ENCODE results near the gene NME9. TPM values are rescaled to one million over a fixed set of nuclear protein-coding genes. Genes with fewer than 3 reads are reported as not detected.

NME9 gene
- total RNA-seq, 1 experiment from 2014 or later = not detected

DNA sequence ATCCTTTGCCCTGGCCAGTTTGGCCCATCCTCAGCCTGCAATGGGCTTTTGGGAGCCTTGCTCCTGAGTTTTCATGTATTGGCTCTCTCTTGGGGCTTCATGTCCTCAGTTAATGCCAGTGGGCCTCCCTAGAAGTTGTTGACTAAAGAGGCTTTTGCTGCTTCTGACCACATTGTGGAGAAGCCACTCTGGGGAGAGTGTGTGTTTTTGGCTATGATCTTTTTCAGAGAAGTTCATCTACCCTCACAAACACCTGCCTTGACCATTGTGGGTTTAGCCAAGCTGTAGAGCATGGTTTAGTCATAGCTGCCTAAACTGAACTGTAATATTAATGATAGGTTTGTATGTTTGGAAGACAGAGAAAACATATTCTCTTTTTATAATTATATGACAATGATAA lies 24.7 kb upstream of the NME9 start:
- Mint-ChIP-seq H3K4me3 (no peak overlapping the region), H3K36me3 (no peaks in the 10 kb centered on the region), H3K9me3 (no peaks in the 10 kb centered on the region), H3K27ac (no peak overlapping the region), H3K27me3 (ENCODE audit: low read depth) (no peaks in the 10 kb centered on the region; the same call in 1 of the 2 replicates), H3K4me1 (peaks cover 18% of the 10 kb centered on the region)
- no peak for TF ChIP-seq SOX15 (CRISPR knock-in tag; IDR thresholded peaks at IDR 0.05)
- TF ChIP-seq STAT6 (CRISPR knock-in tag; conservative IDR thresholded peaks at IDR 0.05; ENCODE audit: low read depth) = no peak
- CTCF ChIA-PET = no interaction called here
- POLR2A ChIA-PET = no interaction called here
- no peak for ATAC-seq
- no peak for DNase-seq (ENCODE audit: low spot score)

GRCh38 chr3:138351916-138352550 lies 22.4 kb upstream of the NME9 start:
- ATAC-seq = no peak
- Mint-ChIP-seq H3K4me3 (no peak overlapping the region), H3K27me3 (ENCODE audit: low read depth) (peaks cover 5% of the 10 kb centered on the region), H3K4me1 (peaks cover 21% of the 10 kb centered on the region), H3K27ac (no peak overlapping the region), H3K36me3 (no peaks in the 10 kb centered on the region), H3K9me3 (peaks cover 2% of the 10 kb centered on the region; the same call in 1 of the 2 replicates)
- CTCF ChIA-PET = interaction anchor here (2.8 kb wide), 1 partner anchor 66 kb away, joined by 19 read pairs; no protein-coding TSS in a partner anchor
- DNase-seq (ENCODE audit: low spot score) = no peak
- TF ChIP-seq, protein P1, sequence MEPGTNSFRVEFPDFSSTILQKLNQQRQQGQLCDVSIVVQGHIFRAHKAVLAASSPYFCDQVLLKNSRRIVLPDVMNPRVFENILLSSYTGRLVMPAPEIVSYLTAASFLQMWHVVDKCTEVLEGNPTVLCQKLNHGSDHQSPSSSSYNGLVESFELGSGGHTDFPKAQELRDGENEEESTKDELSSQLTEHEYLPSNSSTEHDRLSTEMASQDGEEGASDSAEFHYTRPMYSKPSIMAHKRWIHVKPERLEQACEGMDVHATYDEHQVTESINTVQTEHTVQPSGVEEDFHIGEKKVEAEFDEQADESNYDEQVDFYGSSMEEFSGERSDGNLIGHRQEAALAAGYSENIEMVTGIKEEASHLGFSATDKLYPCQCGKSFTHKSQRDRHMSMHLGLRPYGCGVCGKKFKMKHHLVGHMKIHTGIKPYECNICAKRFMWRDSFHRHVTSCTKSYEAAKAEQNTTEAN (CRISPR knock-in tag; IDR thresholded peaks at IDR 0.05) = no peak
- TF ChIP-seq USF1 (CRISPR knock-in tag; IDR thresholded peaks at IDR 0.05) (no peak), MXD4 (CRISPR knock-in tag; IDR thresholded peaks at IDR 0.05; ENCODE audit: borderline replicate concordance) (no peak), GTF2I (CRISPR knock-in tag; conservative IDR thresholded peaks at IDR 0.05) (no peak), CBFB (CRISPR knock-in tag; IDR thresholded peaks at IDR 0.05; ENCODE audit: low read depth) (no peak)
- TF ChIP-seq, protein P2, sequence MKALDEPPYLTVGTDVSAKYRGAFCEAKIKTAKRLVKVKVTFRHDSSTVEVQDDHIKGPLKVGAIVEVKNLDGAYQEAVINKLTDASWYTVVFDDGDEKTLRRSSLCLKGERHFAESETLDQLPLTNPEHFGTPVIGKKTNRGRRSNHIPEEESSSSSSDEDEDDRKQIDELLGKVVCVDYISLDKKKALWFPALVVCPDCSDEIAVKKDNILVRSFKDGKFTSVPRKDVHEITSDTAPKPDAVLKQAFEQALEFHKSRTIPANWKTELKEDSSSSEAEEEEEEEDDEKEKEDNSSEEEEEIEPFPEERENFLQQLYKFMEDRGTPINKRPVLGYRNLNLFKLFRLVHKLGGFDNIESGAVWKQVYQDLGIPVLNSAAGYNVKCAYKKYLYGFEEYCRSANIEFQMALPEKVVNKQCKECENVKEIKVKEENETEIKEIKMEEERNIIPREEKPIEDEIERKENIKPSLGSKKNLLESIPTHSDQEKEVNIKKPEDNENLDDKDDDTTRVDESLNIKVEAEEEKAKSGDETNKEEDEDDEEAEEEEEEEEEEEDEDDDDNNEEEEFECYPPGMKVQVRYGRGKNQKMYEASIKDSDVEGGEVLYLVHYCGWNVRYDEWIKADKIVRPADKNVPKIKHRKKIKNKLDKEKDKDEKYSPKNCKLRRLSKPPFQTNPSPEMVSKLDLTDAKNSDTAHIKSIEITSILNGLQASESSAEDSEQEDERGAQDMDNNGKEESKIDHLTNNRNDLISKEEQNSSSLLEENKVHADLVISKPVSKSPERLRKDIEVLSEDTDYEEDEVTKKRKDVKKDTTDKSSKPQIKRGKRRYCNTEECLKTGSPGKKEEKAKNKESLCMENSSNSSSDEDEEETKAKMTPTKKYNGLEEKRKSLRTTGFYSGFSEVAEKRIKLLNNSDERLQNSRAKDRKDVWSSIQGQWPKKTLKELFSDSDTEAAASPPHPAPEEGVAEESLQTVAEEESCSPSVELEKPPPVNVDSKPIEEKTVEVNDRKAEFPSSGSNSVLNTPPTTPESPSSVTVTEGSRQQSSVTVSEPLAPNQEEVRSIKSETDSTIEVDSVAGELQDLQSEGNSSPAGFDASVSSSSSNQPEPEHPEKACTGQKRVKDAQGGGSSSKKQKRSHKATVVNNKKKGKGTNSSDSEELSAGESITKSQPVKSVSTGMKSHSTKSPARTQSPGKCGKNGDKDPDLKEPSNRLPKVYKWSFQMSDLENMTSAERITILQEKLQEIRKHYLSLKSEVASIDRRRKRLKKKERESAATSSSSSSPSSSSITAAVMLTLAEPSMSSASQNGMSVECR (CRISPR knock-in tag; IDR thresholded peaks at IDR 0.05; ENCODE audit: borderline replicate concordance) = no peak
- POLR2A ChIA-PET = no interaction called here

- ATAC-seq (no peak), DNase-seq (ENCODE audit: low spot score) (no peak)
- Mint-ChIP-seq H3K4me3 (no peak overlapping the region), H3K9me3 (peaks cover 6% of the 10 kb centered on the region; the same call in 1 of the 2 replicates), H3K4me1 (peaks cover 17% of the 10 kb centered on the region), H3K27me3 (ENCODE audit: low read depth) (peaks cover 14% of the 10 kb centered on the region), H3K36me3 (no peaks in the 10 kb centered on the region), H3K27ac (no peak overlapping the region)
- CTCF ChIA-PET = interaction anchor here (0.6 to 2.8 kb wide), 5 partner anchors 20 to 566 kb away, joined by 3 to 19 read pairs (median 4); no protein-coding TSS in a partner anchor
- POLR2A ChIA-PET = no interaction called here
- TF ChIP-seq, protein P3, sequence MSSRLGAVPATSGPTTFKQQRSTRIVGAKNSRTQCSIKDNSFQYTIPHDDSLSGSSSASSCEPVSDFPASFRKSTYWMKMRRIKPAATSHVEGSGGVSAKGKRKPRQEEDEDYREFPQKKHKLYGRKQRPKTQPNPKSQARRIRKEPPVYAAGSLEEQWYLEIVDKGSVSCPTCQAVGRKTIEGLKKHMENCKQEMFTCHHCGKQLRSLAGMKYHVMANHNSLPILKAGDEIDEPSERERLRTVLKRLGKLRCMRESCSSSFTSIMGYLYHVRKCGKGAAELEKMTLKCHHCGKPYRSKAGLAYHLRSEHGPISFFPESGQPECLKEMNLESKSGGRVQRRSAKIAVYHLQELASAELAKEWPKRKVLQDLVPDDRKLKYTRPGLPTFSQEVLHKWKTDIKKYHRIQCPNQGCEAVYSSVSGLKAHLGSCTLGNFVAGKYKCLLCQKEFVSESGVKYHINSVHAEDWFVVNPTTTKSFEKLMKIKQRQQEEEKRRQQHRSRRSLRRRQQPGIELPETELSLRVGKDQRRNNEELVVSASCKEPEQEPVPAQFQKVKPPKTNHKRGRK (CRISPR knock-in tag; IDR thresholded peaks at IDR 0.05; ENCODE audit: borderline replicate concordance) = no peak
- TF ChIP-seq ZBTB21 (CRISPR knock-in tag; IDR thresholded peaks at IDR 0.05; ENCODE audit: borderline replicate concordance) (no peak), SOX15 (CRISPR knock-in tag; IDR thresholded peaks at IDR 0.05) (no peak), ZNF416 (CRISPR knock-in tag; IDR thresholded peaks at IDR 0.05) (no peak), USF1 (CRISPR knock-in tag; IDR thresholded peaks at IDR 0.05) (no peak)
- TF ChIP-seq, protein P4, sequence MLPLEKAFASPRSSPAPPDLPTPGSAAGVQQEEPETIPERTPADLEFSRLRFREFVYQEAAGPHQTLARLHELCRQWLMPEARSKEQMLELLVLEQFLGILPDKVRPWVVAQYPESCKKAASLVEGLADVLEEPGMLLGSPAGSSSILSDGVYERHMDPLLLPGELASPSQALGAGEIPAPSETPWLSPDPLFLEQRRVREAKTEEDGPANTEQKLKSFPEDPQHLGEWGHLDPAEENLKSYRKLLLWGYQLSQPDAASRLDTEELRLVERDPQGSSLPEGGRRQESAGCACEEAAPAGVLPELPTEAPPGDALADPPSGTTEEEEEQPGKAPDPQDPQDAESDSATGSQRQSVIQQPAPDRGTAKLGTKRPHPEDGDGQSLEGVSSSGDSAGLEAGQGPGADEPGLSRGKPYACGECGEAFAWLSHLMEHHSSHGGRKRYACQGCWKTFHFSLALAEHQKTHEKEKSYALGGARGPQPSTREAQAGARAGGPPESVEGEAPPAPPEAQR (CRISPR knock-in tag; IDR thresholded peaks at IDR 0.05) = no peak
- TF ChIP-seq, protein P5, sequence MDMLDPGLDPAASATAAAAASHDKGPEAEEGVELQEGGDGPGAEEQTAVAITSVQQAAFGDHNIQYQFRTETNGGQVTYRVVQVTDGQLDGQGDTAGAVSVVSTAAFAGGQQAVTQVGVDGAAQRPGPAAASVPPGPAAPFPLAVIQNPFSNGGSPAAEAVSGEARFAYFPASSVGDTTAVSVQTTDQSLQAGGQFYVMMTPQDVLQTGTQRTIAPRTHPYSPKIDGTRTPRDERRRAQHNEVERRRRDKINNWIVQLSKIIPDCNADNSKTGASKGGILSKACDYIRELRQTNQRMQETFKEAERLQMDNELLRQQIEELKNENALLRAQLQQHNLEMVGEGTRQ (CRISPR knock-in tag; IDR thresholded peaks at IDR 0.05) = no peak
- TF ChIP-seq, protein P1 (CRISPR knock-in tag; IDR thresholded peaks at IDR 0.05) = no peak
These were observed 21.5 kb upstream of the NME9 start for GRCh38 chr3:138351151-138351550.
